Ishikawa (cell line): Measurements from ENCODE around the gene CCDC81.

Experiments used
- CREB1 ChIP-seq: IDR thresholded peaks from 2 replicates; pipeline ENCODE4 v1.6.1; 2012; ENCODE audit warnings: low read depth
- RAD21 ChIP-seq: IDR thresholded peaks from 2 replicates; pipeline ENCODE4 v1.6.1; 2012; ENCODE audit warnings: low read depth
- ZBTB7A ChIP-seq: IDR thresholded peaks from 2 replicates; pipeline ENCODE4 v1.6.1; 2012; ENCODE audit warnings: low read depth

DNA sequence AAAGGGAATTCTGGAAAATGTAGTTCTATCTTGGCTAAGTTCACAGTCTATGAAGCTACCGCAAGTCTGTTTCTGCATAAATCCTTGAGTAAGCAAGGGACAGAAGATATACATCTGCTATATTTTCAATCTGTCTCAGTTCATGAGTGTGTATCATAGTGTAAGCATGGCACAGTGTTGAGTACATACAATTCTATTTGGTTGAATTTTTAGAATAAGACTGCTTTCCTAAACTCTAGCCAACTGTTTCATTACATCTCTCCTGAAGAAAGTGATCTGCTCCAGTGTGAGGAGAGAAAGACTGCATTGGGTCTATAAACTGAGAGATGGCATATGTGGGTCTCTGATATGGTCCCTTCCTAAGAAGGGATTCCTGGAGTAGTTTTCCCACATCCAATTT lies 2.6 kb upstream of the CCDC81 start:
- TF ChIP-seq RAD21 (no peak), ZBTB7A (no peak), CREB1 (no peak)
